Measurements from ENCODE around the gene ACP6. TPM values are rescaled to one million over a fixed set of nuclear protein-coding genes. Genes with fewer than 3 reads are reported as not detected.

Gene ACP6
- total and polyA plus RNA-seq, 2 of the 13 experiments (the other 11 are each of a cell fraction or from before 2014, with no cell fraction given) = 18.1 to 33.7 TPM

DNA sequence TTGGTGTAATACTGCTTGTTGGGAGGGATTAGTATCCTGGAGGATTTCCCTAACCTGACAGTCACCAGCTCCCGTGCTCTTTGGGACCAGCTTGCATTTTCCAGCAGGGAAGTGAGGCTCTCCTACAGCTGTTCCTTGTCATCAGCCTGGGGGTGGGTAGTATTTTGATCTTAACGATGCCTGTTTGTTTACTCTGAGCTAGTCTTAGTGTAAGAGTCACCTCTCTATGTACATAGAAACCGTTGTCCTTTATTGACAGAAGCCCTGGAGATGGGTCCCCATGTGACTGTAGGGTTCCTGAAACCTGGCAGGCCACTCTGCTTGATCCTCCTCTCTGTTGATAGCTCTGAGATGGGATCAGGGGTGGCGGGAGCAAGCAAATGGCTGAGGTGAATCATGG, 58.0 kb downstream of the ACP6 start (continued):
- TF ChIP-seq, protein P1, sequence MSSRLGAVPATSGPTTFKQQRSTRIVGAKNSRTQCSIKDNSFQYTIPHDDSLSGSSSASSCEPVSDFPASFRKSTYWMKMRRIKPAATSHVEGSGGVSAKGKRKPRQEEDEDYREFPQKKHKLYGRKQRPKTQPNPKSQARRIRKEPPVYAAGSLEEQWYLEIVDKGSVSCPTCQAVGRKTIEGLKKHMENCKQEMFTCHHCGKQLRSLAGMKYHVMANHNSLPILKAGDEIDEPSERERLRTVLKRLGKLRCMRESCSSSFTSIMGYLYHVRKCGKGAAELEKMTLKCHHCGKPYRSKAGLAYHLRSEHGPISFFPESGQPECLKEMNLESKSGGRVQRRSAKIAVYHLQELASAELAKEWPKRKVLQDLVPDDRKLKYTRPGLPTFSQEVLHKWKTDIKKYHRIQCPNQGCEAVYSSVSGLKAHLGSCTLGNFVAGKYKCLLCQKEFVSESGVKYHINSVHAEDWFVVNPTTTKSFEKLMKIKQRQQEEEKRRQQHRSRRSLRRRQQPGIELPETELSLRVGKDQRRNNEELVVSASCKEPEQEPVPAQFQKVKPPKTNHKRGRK (CRISPR knock-in tag; IDR thresholded peaks at IDR 0.05) = no peak
- TF ChIP-seq ZNF878 (CRISPR knock-in tag; IDR thresholded peaks at IDR 0.05) = peak; percentile 65; the same call in 1 of the 2 replicates
- TF ChIP-seq PTBP1 (IDR thresholded peaks at IDR 0.05; ENCODE audit: low read depth, low read length, poor library complexity, severe bottlenecking) = no peak
- no peak for TF ChIP-seq ZIK1 (CRISPR knock-in tag; IDR thresholded peaks at IDR 0.05; ENCODE audit: borderline replicate concordance, low read depth)
- TF ChIP-seq MXI1 (IDR thresholded peaks at IDR 0.05; ENCODE audit: borderline replicate concordance, low read depth, low read length) = peak; percentile 83; the same call in 1 of the 3 replicates
- TF ChIP-seq FLYWCH1 (CRISPR knock-in tag; IDR thresholded peaks at IDR 0.05) = no peak
- no peak for TF ChIP-seq KDM5A (IDR thresholded peaks at IDR 0.05; ENCODE audit: borderline replicate concordance, low read length)
- TF ChIP-seq, protein P2, sequence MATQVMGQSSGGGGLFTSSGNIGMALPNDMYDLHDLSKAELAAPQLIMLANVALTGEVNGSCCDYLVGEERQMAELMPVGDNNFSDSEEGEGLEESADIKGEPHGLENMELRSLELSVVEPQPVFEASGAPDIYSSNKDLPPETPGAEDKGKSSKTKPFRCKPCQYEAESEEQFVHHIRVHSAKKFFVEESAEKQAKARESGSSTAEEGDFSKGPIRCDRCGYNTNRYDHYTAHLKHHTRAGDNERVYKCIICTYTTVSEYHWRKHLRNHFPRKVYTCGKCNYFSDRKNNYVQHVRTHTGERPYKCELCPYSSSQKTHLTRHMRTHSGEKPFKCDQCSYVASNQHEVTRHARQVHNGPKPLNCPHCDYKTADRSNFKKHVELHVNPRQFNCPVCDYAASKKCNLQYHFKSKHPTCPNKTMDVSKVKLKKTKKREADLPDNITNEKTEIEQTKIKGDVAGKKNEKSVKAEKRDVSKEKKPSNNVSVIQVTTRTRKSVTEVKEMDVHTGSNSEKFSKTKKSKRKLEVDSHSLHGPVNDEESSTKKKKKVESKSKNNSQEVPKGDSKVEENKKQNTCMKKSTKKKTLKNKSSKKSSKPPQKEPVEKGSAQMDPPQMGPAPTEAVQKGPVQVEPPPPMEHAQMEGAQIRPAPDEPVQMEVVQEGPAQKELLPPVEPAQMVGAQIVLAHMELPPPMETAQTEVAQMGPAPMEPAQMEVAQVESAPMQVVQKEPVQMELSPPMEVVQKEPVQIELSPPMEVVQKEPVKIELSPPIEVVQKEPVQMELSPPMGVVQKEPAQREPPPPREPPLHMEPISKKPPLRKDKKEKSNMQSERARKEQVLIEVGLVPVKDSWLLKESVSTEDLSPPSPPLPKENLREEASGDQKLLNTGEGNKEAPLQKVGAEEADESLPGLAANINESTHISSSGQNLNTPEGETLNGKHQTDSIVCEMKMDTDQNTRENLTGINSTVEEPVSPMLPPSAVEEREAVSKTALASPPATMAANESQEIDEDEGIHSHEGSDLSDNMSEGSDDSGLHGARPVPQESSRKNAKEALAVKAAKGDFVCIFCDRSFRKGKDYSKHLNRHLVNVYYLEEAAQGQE (IDR thresholded peaks at IDR 0.05; ENCODE audit: borderline replicate concordance in 1 of 2, low read depth in 1 of 2, low read length in 2 of 2) = 0 out of 4 replicates have a peak, but pooled peaks of 1 of the 2 experiments have one; percentile 9
- TF ChIP-seq AKAP8 (CRISPR knock-in tag; IDR thresholded peaks at IDR 0.05) = no peak
- peak; percentile 70 for TF ChIP-seq ELF3 (CRISPR knock-in tag; IDR thresholded peaks at IDR 0.05)
- no peak for TF ChIP-seq SMYD3 (CRISPR knock-in tag; IDR thresholded peaks at IDR 0.05)
- no peak for TF ChIP-seq ZMYM3 (CRISPR knock-in tag; IDR thresholded peaks at IDR 0.05)
- TF ChIP-seq ZNF781 (CRISPR knock-in tag; IDR thresholded peaks at IDR 0.05; ENCODE audit: borderline replicate concordance, not compliant biosample characterization) = no peak
- no peak for TF ChIP-seq JDP2 (CRISPR knock-in tag; IDR thresholded peaks at IDR 0.05; ENCODE audit: borderline replicate concordance)
- TF ChIP-seq, protein P3, sequence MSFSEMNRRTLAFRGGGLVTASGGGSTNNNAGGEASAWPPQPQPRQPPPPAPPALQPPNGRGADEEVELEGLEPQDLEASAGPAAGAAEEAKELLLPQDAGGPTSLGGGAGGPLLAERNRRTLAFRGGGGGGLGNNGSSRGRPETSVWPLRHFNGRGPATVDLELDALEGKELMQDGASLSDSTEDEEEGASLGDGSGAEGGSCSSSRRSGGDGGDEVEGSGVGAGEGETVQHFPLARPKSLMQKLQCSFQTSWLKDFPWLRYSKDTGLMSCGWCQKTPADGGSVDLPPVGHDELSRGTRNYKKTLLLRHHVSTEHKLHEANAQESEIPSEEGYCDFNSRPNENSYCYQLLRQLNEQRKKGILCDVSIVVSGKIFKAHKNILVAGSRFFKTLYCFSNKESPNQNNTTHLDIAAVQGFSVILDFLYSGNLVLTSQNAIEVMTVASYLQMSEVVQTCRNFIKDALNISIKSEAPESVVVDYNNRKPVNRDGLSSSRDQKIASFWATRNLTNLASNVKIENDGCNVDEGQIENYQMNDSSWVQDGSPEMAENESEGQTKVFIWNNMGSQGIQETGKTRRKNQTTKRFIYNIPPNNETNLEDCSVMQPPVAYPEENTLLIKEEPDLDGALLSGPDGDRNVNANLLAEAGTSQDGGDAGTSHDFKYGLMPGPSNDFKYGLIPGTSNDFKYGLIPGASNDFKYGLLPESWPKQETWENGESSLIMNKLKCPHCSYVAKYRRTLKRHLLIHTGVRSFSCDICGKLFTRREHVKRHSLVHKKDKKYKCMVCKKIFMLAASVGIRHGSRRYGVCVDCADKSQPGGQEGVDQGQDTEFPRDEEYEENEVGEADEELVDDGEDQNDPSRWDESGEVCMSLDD (CRISPR knock-in tag; IDR thresholded peaks at IDR 0.05; ENCODE audit: borderline replicate concordance) = no peak
- TF ChIP-seq, protein P4, sequence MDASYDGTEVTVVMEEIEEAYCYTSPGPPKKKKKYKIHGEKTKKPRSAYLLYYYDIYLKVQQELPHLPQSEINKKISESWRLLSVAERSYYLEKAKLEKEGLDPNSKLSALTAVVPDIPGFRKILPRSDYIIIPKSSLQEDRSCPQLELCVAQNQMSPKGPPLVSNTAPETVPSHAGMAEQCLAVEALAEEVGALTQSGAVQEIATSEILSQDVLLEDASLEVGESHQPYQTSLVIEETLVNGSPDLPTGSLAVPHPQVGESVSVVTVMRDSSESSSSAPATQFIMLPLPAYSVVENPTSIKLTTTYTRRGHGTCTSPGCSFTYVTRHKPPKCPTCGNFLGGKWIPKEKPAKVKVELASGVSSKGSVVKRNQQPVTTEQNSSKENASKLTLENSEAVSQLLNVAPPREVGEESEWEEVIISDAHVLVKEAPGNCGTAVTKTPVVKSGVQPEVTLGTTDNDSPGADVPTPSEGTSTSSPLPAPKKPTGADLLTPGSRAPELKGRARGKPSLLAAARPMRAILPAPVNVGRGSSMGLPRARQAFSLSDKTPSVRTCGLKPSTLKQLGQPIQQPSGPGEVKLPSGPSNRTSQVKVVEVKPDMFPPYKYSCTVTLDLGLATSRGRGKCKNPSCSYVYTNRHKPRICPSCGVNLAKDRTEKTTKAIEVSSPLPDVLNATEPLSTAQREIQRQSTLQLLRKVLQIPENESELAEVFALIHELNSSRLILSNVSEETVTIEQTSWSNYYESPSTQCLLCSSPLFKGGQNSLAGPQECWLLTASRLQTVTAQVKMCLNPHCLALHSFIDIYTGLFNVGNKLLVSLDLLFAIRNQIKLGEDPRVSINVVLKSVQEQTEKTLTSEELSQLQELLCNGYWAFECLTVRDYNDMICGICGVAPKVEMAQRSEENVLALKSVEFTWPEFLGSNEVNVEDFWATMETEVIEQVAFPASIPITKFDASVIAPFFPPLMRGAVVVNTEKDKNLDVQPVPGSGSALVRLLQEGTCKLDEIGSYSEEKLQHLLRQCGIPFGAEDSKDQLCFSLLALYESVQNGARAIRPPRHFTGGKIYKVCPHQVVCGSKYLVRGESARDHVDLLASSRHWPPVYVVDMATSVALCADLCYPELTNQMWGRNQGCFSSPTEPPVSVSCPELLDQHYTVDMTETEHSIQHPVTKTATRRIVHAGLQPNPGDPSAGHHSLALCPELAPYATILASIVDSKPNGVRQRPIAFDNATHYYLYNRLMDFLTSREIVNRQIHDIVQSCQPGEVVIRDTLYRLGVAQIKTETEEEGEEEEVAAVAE (CRISPR knock-in tag; IDR thresholded peaks at IDR 0.05; ENCODE audit: borderline replicate concordance) = no peak
- TF ChIP-seq HNRNPK (IDR thresholded peaks at IDR 0.05; ENCODE audit: low read depth, low read length, poor library complexity, severe bottlenecking) = no peak
